Measurements from ENCODE around the gene ARMC9.
"Not testable (repeated sequence)": the region's sequence is repeated elsewhere in the genome, so short reads cannot be mapped to it uniquely, and the experiment has no call there.

The ARMC9 gene

DNA sequence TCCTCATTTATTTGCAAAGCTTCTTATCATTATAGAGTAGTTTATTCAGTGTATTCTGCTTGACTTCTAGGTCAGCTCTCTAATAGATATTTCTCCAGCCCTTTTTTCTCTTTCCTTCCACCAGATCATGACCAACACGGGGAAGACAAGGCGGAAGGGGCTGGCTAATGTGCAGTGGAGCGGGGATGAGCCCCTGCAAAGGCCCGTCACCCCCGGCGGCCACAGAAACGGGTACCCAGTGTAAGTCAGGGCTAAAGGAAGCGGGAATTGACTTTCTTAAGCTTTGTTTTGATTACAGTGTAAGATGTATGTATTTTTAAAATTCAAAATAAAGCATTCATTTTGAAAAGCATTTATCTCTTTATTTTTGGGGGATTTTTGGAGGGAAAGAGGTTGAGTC is 146.4 kb downstream of the ARMC9 start:
- no peak for DNase-seq

DNA sequence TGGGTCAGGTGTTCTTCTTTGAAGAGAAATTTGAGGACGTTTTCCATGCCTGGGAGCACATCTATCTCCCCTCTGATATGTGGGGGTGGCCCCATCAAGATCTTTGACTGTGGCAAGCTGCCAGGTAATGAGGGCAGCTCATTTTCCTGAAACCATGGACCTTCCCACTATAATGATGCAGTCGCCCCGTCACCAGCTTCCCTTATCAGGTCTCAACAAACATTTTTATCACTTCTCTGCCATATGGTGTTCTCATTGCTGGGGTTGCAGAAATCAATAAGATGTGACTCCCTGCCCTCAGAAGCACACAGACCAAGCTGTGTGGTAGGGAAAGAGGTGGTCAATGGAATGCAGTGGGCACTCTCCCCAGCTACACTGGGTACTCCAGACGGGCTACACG is 148.7 kb downstream of the ARMC9 start:
- no peak for DNase-seq

DNA sequence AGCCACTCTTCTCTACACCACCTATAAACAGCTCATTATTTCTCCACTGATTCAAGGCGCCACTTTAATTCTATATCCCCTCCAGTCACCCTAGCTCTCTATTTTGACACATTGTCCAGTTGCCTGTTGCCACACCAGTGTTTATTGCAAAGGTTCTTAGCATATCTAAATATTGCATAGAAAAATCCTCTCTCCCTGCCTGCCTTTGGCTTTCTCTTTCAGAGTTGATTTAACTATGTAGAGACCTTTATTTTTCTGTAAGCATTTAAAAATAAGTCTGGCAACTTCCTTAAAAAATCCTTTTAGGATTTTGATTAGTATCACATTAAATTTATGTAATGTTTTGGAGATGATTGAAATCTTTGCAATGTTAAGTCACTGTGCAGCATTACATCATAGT is 149.2 kb downstream of the ARMC9 start:
- DNase-seq: no peak

DNA sequence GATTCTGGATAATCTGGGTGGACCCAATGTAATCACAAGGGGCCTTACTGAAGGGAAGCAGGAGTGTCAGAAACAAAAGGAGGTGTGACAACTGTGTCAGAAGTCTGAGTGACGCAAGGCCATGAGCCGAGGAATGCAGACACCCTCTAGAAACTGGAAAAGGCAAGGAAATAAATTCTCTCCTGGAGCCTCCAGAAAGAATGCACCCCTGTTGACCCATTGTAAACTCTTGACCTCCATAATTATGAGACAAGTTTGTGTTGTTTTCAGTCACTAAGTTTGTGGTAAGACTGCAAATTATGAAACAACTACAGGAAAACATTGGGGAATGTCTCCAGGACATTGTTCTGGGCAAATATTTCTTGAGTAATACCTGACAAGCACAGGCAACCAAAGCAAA is 149.7 kb downstream of the ARMC9 start:
- no peak for DNase-seq

DNA sequence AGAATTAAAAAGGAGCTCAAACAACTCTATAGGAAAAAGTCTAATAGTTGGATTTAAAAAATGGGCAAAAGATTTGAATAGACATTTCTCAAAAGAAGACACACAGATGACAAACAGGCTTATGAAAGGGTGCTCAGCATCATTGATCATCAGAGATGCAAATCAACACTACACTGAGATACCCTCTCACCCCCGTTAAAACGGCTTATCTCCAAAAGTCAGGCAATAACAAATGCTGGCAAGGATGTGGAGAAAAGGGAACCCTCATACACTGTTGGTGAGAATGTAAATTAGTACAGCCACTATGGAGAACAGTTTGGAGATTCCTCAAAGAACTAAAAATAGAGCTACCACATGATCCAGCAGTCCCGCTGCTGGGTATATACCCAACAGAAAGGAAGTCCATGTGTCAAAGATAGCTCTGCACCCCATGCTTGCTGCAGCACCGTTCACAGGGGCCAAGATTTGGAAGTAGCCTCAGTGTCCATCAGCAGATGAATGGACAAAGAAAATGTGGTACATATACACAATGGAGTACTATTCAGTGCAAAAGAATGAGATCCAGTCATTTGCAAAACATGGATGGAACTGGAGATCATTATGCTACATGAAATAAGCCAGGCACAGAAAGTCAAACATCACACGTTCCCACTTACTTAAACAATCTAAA is 150.4 kb downstream of the ARMC9 start:
- no peak for DNase-seq

DNA sequence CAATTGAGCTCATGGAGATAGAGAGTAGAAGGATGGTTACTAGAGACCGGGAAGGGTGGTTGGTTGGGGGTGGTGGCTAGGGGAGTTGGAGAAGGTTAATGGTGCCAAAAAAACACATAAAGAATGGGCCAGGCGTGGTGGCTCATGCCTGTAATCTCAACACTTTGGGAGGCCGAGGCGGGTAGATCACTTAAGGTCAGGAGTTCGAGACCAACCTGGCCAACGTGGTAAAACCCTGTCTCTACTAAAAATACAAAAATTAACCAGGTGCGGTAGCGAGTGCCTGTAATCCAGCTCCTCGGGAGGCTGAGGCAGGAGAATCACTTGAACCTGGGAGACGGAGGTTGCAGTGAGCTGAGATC is 150.9 kb downstream of the ARMC9 start:
- DNase-seq: not testable (repeated sequence)

DNA sequence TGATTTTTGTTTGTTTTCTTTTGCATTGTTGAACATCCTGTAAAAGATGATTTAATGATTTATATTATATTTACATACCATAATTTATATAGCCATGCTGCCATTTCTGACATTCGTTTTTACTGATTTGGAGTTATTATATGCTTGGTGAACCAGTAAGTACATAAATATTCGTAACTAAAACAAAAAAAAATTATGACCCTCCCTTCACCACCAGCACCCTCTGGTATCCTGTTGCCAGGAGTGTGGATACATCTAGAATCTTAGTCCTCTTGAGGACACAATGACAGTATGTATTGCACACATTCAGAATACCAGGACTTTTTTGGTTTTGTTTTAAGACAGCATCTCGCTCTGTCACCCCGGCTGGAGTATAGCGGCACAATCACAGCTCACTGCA is 153.2 kb downstream of the ARMC9 start:
- DNase-seq: no peak

DNA sequence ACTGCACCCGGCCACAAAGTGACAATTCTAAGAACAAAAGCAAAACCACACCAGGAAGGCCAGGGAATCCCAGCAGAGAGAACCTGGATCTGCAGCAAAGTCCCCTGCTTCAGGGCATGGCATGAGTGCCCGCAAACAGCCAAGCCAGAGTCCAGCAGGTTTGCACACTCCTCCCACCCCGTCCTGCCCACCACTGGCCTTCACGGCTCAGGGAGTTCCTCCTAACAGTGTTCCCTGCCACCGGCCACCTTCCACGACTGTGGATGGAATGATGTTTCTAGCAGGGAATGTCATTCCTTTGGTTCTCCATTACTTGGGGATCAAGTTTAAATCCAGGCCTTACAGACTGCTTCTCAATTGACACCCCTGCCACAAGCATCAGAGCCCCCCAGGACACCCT is 155.0 kb downstream of the ARMC9 start:
- no peak for DNase-seq

DNA sequence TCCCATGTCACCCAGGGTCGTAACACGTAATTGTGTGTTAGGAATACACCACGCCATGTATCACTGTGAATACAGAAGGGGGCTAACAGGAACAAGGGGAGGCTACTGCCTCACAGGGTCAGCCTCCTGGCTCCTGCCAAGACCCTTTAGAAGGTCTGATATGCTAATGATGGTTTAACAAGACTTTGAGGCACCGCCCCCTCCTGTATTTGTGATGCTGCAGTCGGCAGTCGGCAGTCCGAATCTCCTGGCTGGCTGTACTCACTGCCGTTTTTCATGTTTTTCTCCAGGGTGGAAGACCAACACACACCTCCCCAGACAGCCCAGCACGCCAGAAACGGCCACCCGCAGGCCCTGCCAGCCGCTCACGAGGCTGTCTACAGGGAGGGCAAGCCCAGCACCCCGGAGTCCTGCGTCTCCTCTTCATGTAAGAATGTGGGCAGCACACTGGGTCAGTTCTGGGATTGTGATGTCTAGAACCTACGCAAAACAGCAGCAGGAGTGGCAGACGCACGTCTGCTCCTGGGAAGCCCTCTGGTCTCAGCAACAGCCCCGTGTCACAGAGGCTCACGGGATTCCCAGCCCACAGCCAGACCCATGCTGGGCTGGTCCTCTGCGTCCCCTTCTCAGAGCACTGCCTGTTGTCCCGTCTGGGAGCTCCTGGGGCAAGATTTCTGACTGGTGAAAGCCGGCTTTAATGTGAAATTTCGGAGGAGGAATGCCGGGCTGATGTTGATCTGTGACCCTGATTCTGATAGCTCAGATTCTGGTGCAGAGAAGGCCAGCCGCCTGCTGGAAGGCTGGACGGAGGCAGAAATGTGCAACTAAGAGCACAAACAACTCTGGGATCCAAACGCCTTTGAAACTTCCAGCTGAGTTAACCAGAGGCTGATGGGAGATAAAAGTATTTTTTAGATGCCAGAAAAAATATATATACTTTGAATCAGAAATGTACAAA is 157.4 kb downstream of the ARMC9 start:
- DNase-seq: no peak

DNA sequence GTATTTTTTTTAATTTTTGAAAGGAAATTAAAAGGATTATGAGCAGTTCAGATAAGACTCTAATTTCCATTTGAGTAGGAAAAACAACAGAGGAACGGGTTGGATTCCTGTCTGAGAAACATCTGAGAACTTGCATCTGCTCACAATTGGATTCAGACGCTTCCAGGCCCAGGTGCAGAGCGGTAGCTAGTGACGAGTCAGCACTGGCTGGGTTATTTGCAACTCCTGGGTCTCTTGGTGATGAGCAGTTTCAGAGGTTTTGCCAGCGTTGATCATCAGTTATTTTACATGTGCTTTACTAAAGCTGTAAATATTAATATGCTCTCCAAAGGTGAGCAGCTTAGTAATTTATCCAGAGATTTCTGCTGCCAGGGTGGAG is 158.0 kb downstream of the ARMC9 start:
- no peak for DNase-seq

DNA sequence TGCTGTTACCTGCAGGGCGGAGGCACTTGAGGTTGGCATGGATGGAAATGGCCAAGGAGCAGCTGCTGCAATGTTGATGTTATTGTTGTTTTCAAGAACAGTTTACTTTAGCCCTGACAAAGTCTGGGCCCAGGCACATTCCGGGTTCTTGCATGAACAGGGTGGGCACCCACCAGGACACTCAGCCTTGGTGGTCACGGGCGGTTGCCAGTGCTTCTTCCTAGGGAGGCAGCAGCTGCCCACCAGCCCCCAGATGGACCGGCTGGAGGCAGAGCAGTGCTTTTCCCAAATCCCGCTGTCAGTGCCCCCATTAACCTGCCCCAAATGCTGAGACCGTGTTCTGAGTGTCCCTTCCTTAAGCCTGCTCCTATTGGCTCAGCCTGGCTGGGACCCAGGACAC is 158.6 kb downstream of the ARMC9 start:
- DNase-seq: no peak

DNA sequence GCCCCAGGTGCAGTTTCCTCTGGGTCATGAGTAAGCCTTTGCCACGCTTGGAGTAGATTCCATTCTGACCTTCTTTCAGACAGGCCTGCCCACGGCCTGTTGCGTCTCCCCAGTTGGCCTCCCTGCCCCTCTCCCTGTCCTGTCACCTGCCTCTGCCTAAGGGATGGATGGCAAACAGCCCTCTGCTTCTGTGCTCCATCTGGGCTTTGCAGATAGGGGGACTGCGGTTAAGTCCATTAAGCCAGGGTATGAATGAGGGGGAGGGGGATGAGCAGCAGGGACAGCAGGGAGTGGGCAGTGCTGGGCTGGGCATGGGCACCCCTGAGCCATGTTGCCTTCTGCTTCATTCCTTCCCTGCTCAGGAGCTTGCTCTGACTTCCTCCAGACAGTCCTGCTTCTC is 159.5 kb downstream of the ARMC9 start:
- DNase-seq: no peak

DNA sequence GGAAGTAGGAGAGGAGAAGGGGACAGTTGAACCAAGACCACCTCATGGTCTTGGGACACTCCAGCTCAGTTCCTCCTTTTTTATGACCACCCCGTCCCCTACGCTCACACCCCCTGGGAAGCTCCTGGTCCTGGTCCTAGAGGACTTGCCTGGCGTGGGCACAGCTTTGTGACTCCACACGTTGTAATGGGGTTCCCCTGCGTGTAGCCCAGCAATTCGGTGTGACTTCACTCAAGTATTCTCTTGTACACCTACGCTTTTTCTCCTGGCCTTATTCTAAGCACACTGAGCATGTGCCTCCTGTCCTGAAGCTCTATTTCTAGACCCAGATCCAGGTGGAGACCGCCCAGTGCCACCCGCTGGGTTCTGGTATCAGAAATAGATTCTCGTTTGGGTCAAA is 161.0 kb downstream of the ARMC9 start:
- no peak for DNase-seq

DNA sequence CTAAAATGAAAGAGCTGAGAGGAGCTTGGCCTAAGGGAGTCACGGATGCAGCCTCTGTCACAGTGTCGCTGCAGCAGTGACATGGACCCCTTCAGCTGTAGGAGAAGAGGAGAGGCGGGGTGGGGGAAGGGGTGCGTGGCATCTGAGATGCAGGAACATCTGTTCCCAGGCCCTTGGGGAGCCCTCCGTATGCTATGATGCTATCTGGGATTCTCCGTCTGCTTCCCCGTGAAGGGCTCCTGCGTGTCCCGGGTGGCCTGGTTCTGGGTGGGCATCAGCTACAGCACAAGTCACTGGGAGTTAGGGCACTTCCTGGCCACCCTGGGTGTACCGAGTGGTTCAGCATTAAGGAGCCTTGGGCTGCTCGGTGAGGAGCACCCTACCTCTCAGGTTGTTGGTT is 161.5 kb downstream of the ARMC9 start:
- no peak for DNase-seq

DNA sequence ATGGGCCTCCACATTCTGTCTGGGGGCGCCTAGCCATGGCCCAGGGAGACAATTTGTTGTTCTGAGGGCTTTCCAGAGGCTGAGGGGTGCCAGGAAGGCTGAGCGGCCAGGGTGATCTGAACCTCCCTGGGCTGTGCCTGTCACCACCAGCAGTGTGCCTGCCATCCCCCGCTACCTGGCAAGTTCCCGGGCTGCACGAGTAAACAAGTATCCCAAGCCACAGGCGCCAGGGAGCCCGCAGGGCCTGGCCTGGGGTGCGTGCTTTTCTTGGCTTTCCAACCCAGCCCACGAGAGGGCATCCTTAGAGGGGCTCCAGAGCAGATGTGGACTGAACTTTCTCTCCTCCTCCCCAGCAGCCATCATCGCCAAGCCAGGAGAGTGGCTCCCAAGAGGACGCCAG is 162.0 kb downstream of the ARMC9 start:
- DNase-seq: no peak

DNA sequence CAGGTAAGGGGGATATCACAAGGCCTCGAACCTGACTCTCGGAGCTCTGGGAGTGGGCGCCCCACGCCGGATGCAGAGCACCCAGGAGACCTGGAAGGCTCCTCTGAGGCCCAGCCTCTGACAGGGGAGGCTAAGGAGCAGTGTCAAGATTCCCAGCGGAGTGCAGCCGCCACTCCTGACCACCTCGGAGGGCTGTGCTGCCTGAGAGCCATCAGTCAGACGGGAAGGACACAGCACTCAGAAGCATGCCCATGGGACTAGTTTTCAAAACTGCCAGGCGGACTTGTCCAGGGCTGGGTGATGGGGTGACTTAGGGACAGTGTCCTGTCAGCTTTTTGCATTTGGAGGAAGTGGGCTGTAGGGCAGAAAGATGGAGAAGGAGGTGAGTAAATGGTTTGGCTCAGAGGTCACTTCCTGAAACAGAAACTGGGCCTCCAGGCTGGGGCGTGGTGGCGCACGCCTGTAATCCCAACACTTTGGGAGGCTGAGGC is 162.5 kb downstream of the ARMC9 start:
- DNase-seq: no peak

DNA sequence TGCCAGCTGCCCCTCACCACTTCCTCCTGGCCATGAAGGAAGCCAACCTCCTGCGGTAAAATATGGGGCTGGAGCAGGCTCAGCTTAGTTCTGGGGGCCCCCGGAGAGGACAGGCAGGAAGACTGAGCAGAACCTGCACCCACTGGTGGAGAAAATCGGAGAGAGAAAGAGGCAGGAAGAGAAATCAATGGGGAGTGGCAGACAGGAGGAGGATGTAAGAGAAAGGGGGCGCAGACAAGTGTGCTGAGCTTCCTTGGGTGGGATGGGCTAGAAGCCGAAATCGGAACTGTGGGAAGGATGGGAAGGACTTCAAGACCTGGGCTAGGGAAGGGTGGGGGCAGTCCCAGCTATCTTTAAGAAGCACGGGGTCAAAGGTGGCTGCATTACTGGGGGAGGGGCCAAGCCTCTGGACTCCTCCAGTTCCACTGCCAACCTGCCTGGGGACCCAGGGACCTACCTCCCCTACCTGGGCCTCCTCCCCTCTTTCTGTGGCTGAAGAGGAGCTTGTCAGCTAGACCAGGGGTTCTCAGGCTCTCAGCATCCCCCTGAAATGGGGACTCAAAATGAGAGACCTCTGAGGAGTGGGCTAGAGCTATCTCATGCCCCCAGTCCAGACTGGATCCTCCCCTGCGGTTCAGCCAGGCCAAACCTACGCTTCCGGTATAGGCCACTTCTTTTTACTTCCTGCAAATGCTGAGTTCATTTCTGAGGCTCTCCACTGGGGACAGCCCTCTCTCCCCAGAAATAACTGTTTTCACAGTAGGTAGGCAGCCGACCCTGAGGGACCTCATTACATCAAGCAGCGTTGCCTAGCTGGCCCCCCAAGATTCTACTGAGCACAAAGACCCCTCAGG is 163.5 kb downstream of the ARMC9 start:
- no peak for DNase-seq

DNA sequence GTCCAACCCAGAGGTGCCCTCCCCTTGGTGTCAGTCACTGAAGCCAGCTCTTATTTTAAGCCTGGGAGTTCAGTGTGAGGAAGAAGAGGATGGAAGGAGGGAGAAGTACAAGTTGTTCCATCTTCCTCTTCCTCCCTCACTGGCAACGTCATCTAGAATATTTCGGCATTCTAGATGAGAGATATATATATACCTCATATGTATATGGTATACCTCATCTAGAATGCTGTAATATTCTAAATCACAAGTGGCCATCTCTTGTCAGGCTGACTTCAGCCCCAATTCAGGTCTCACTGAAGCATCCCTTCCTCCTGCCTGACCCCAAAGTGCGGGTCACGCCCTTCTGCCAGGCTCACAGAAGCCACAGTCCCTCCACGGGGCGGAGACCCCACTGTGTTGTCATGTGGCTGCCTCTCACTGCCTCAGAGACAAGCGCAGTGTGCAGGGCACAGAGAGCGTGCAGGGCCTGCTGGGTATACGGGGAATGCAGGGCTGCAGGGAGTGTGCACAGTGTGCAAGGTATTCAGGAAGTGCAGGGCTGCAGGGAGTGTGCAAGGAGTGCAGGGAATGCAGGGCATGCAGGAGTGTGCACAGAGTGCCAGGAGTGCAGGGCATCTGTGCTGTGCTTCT is 164.2 kb downstream of the ARMC9 start:
- no peak for DNase-seq

DNA sequence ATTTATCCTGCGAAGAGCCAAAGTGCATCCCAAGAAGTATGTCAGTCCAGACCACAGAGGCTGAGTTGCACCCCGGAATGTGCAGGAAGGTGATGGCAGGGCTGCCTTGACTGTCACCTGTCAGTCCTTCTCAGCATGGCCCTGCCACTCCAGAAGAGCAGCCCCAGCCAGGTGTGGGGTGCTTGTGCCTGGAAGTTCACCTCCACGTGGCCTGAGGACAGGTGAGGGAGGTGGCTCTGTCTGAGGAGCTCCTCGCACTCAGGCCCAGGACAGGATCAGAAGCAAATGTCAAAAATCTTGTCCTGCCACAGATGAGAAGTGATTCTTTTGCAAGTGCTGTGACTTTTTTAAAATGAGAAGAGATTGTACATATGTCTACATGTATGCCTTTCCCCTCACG is 165.6 kb downstream of the ARMC9 start:
- no peak for DNase-seq

DNA sequence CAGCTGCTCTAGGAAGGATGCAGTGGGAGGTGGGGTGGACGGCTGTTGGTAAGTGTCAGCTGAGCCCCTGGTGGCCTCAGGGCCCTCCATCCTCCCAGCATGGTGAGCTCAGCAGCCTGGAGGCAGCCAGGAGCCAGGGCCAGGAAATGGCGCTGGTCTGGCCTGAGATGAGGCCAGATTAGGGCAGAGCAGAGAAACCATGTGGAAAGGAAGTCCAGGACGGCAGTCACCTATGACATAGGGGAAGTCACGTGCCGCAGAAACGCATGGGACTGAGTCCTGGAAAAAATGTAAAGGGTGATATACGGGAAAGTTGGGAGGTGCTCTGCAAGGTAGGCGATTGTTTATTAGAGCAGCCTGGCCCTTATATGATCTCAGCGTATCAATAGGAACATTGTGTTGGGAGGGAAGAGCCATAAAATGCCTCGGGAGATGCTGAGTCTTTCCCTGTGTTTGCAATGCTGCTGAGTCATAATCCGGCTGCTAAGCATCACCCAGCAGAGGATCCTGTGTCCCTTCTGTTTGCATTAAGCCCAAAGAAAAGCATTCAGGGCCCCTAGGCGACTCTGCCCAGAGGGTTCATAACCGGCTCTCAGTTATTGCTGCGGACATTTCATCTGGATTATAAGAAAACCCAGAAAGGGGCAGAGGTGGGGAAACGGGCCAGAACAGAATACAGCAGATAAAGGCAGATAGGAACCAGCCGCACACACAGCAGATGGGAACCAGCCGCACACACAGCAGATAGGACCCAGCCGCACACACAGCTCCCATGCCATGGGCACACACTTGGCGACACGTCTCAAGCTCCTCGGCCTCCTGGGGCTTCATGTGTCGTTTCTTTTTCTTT is 166.8 kb downstream of the ARMC9 start:
- DNase-seq: no peak

DNA sequence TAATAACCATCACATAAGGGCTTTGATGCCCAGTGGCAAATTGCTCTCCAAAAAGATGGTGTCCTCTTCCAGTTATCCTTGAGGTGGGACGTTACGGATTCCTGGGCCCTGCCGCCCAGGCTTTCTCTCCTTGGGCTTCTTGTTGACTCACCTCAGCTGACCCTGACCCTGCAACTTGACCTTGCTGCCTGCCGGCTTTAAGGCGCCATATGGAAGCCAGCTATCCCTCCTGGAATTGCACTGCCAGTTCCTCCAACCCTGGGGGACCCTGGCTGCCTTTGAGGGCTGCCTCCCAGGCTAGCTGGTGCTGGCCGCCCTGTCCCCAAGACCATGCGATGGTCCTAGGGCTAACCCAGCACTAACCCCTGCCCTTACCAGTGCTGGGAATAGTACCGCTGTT is 168.7 kb downstream of the ARMC9 start:
- DNase-seq: no peak
